Thyroid gland (tissue), 4 donors: ENCODE measurements around the gene MYDGF. TPM values are rescaled to one million over a fixed set of nuclear protein-coding genes. Genes with fewer than 3 reads are reported as not detected.

ENCODE experiments used
- DNase-seq, 2 donors: peaks; one replicate each; pipeline ENCODE4 v3.0.0-alpha.2; 2019
- H3K27ac ChIP-seq, 3 donors: fragments of 200-600 bp; sonication (generic); 1 replicate in 2 of 3; 2 replicates in 1 of 3; pipeline ENCODE4 v1.5.1; 2016 to 2019; ENCODE audit warnings: mild to moderate bottlenecking in 1 of 3, moderate library complexity in 1 of 3
- H3K27me3 ChIP-seq: fragments of 200-600 bp; sonication (generic); one replicate; pipeline ENCODE4 v1.5.1; 2019
- H3K36me3 ChIP-seq, 2 donors: fragments of 200-600 bp; sonication (generic); one replicate each; pipeline ENCODE4 v1.5.1; 2016 to 2019
- H3K4me1 ChIP-seq, 2 donors: fragments of 200-600 bp; sonication (generic); one replicate each; pipeline ENCODE4 v1.5.1; 2017 to 2019
- H3K4me3 ChIP-seq, 3 donors: fragments of 200-600 bp; sonication (generic); replicated peaks in 1 of 3; 1 replicate in 2 of 3; 2 replicates in 1 of 3; pipeline ENCODE4 v1.5.1; 2016; ENCODE audit warnings: mild to moderate bottlenecking in 1 of 3
- H3K9me3 ChIP-seq: fragments of 200-600 bp; sonication (generic); one replicate; pipeline ENCODE4 v1.5.1; 2017
- POLR2A ChIP-seq, 2 donors: fragments of 450-650 bp; IDR thresholded peaks; one replicate each; pipeline ENCODE4 v1.6.1; 2017; ENCODE audit warnings: antibody characterized with exemption in 2 of 2, mild to moderate bottlenecking in 2 of 2, moderate library complexity in 1 of 2
- WGBS, 2 donors: methylation state at CpG; one replicate each; pipeline ENCODE4 v1.1.5; 2017; 5-methylcytosine and 5-hydroxymethylcytosine counted together
- intact Hi-C: fragments of 100-400 bp; cut with DNase I; formaldehyde crosslinking; loops from one replicate; pipeline ENCODE4 v1.15.1; 2023
- total RNA-seq, 4 donors: library from RNA; depleted of rRNA; stranded (reverse); fragments of >200 nt; gene quantifications; one replicate each; pipeline ENCODE4 v1.2.3, GENCODE V29; 2016
- TF ChIP-seq, protein P1 (sequence below), 6 experiments: fragments of 200-600 bp in 3 of 6; fragments of 450-650 bp in 3 of 6; sonication (generic) in 3 of 6; IDR thresholded peaks; one replicate each; pipeline ENCODE4 v1.5.1; 2016 to 2019; ENCODE audit warnings: antibody characterized with exemption in 6 of 6, mild to moderate bottlenecking in 2 of 6, inconsistent platforms in 1 of 6, moderate library complexity in 1 of 6

The MYDGF gene
- total RNA-seq, 4 donors from 2014 or later = 48.0 to 72.6 (median 65.2) TPM

DNA sequence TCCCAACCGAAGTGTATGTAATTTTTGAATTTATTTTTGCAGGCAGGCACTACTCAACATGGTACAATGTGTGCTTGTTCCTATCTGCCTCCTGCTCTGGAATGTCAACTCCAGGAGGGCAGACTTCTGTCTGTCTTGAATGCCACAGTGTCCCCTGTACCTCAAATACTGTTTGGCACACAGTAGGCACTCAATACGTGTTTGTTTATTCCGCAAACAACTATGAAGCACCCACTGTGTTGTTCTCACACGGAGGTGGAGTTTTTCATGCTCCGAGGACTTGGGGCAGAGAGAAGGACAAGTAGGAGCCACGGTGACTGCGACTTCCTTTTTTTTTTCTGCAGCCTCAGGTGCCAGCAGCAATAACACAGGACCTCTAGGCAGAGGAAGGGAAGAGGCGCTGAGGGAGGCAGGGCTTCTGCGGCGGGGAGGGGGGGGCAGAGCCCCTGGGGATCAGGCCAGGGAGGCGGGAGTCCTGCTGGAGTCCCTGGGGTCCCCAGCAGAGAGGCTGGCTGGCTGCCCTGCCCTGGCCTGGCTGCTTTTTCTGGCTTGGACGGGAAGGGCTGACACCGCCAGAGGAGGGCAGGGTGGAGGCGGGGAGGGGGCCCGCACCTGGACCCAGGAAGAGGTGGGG is 60.1 kb downstream of the MYDGF start:
- H3K27me3 ChIP-seq = no peaks in the 10 kb centered on the region
- intact Hi-C loops = no loop called here
- WGBS, 2 donors = 7% methylated on average over 14 to 15 of the region's 15 CpGs
- peaks cover 3 to 21% of the 10 kb centered on the region in 2 donors for H3K4me1 ChIP-seq
- peak; percentile 58 to 78 for DNase-seq
- H3K27ac ChIP-seq = peak overlapping the region; percentile 23 to 63 (median 46)
- no peak overlapping the region for H3K4me3 ChIP-seq
- TF ChIP-seq POLR2A (IDR thresholded peaks at IDR 0.05) = peak in 1 of 2 donors; percentile 6
- TF ChIP-seq, protein P1, sequence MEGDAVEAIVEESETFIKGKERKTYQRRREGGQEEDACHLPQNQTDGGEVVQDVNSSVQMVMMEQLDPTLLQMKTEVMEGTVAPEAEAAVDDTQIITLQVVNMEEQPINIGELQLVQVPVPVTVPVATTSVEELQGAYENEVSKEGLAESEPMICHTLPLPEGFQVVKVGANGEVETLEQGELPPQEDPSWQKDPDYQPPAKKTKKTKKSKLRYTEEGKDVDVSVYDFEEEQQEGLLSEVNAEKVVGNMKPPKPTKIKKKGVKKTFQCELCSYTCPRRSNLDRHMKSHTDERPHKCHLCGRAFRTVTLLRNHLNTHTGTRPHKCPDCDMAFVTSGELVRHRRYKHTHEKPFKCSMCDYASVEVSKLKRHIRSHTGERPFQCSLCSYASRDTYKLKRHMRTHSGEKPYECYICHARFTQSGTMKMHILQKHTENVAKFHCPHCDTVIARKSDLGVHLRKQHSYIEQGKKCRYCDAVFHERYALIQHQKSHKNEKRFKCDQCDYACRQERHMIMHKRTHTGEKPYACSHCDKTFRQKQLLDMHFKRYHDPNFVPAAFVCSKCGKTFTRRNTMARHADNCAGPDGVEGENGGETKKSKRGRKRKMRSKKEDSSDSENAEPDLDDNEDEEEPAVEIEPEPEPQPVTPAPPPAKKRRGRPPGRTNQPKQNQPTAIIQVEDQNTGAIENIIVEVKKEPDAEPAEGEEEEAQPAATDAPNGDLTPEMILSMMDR (IDR thresholded peaks at IDR 0.05) = no peak
- no peaks in the 10 kb centered on the region for H3K9me3 ChIP-seq
- H3K36me3 ChIP-seq = no peaks in the 10 kb centered on the region

Other genes with a start within 250 kb of the MYDGF start
- gene UBXN6, start 212.5 kb downstream of the MYDGF start, total RNA-seq = 100 to 1,000 TPM in 2 of 4 donors, 10 to 100 TPM in 2; 90.1 to 187 (median 106) TPM
- gene HDGFL2, start 198.0 kb downstream of the MYDGF start, total RNA-seq = 10 to 100 TPM; 26.5 to 42.3 (median 28.4) TPM
- 1 to 10 TPM; 1.3 to 6.6 (median 3.7) TPM for gene PLIN4, start 151.9 kb downstream of the MYDGF start, total RNA-seq
- 10 to 100 TPM in 1 of 4 donors, 1 to 10 TPM in 3; 4.1 to 12.1 (median 7.8) TPM for gene PLIN5, start 135.1 kb downstream of the MYDGF start, total RNA-seq
- gene LRG1, start 130.3 kb downstream of the MYDGF start, total RNA-seq = 1 to 10 TPM in 2 of 4 donors, under 1 TPM in 1, not detected in 1; 0.56 to 2.7 (median 2.0) TPM
- 1 to 10 TPM; 1.2 to 9.1 (median 4.2) TPM for gene SEMA6B, start 110.7 kb downstream of the MYDGF start, total RNA-seq
- 1 to 10 TPM; 3.8 to 9.5 (median 7.8) TPM for gene TNFAIP8L1, start 30.8 kb downstream of the MYDGF start, total RNA-seq
- gene DPP9, start 53.5 kb upstream of the MYDGF start, total RNA-seq = 10 to 100 TPM; 32.0 to 50.7 (median 42.9) TPM
- gene FEM1A, start 121.4 kb upstream of the MYDGF start, total RNA-seq = 10 to 100 TPM; 11.3 to 21.0 (median 15.8) TPM
- gene TICAM1, start 161.4 kb upstream of the MYDGF start, total RNA-seq = 1 to 10 TPM; 5.2 to 7.0 (median 6.3) TPM
- gene PLIN3, start 197.3 kb upstream of the MYDGF start, total RNA-seq = 10 to 100 TPM; 24.4 to 41.3 (median 38.0) TPM
- not detected for gene ARRDC5, start 232.6 kb upstream of the MYDGF start, total RNA-seq
- under 1 TPM; 0.11 to 0.71 (median 0.41) TPM for gene UHRF1, start 239.2 kb upstream of the MYDGF start, total RNA-seq